Fibroblast of lung (primary cell): Measurements from ENCODE around the gene CAMTA1. TPM values are rescaled to one million over a fixed set of nuclear protein-coding genes. Genes with fewer than 3 reads are reported as not detected.

Experiments used
- DNase-seq, 2 donors: peaks; one replicate each; pipeline versions ENCODE4 v3.0.0 to v3.0.0-alpha.2; 2010; ENCODE audit warnings: low read depth in 2 of 2
- H2AFZ ChIP-seq: 2 replicates; pipeline ENCODE4 v1.5.1; 2012; ENCODE audit warnings: low read length, control low read depth, inconsistent platforms
- H3K27ac ChIP-seq: 2 replicates; pipeline ENCODE4 v1.5.1; 2011; ENCODE audit warnings: low read length, control low read depth; ENCODE audit not compliant: insufficient read depth
- H3K27me3 ChIP-seq: 2 replicates; pipeline ENCODE4 v1.5.1; 2011; ENCODE audit warnings: mild to moderate bottlenecking, low read length; ENCODE audit not compliant: control insufficient read depth, insufficient read depth
- H3K36me3 ChIP-seq: 2 replicates; pipeline ENCODE4 v1.5.1; 2011; ENCODE audit warnings: low read length; ENCODE audit not compliant: control insufficient read depth, insufficient read depth
- H3K4me1 ChIP-seq: 2 replicates; pipeline ENCODE4 v1.5.1; 2011; ENCODE audit warnings: low read length; ENCODE audit not compliant: control insufficient read depth, insufficient read depth; ENCODE audit errors: extremely low read depth
- H3K4me2 ChIP-seq: 2 replicates; pipeline ENCODE4 v1.5.1; 2011; ENCODE audit warnings: low read length, control low read depth; ENCODE audit not compliant: insufficient read depth; ENCODE audit errors: extremely low read depth
- H3K4me3 ChIP-seq, 4 experiments: fragments of 200-600 bp in 1 of 4; sonication (generic) in 1 of 4; replicated peaks in 1 of 4; 2 replicates each; pipeline ENCODE4 v1.5.1; 2011 to 2016; ENCODE audit warnings: low read length in 4 of 4, low read depth in 3 of 4, mild to moderate bottlenecking in 3 of 4, control low read depth in 2 of 4, inconsistent platforms in 1 of 4, mixed read lengths in 1 of 4; ENCODE audit not compliant: insufficient read depth in 1 of 4; ENCODE audit errors: control extremely low read depth in 1 of 4
- H3K79me2 ChIP-seq: 2 replicates; pipeline ENCODE4 v1.5.1; 2012; ENCODE audit warnings: mild to moderate bottlenecking, low read length, inconsistent platforms; ENCODE audit not compliant: control insufficient read depth, insufficient read depth
- H3K9ac ChIP-seq: 2 replicates; pipeline ENCODE4 v1.5.1; 2011; ENCODE audit warnings: mild to moderate bottlenecking, low read length, control low read depth; ENCODE audit not compliant: insufficient read depth
- H3K9me3 ChIP-seq: 2 replicates; pipeline ENCODE4 v1.5.1; 2012; ENCODE audit warnings: low read depth, low read length; ENCODE audit not compliant: control insufficient read depth, insufficient read depth
- H4K20me1 ChIP-seq: 2 replicates; pipeline ENCODE4 v1.5.1; 2011; ENCODE audit warnings: low read length; ENCODE audit not compliant: control insufficient read depth, insufficient read depth; ENCODE audit errors: extremely low read depth
- EZH2 ChIP-seq: IDR thresholded peaks from 2 replicates; pipeline ENCODE4 v1.5.1; 2012; ENCODE audit warnings: low read length, control low read depth, mild to moderate bottlenecking; ENCODE audit errors: missing control alignments
- polyA plus RNA-seq, 2 donors: library from polyadenylated mRNA; depleted of rRNA in 1 of 2; stranded (reverse) in 1 of 2; unstranded in 1 of 2; fragments of >200 nt; gene quantifications; 2 replicates each; pipeline ENCODE4 v1.2.1, GENCODE V29; 2011 to 2012; ENCODE audit warnings: missing spikeins in 1 of 2
- total RNA-seq: library from RNA; depleted of rRNA; stranded (reverse); fragments of >200 nt; gene quantifications from 2 replicates; pipeline ENCODE4 v1.2.1, GENCODE V29; 2014
- TF ChIP-seq, protein P1 (sequence below), 2 donors: IDR thresholded peaks in 1 of 2; conservative IDR thresholded peaks in 1 of 2; 1 replicate in 1 of 2; 2 replicates in 1 of 2; pipeline ENCODE4 v1.5.1; 2011 to 2012; ENCODE audit warnings: low read length in 2 of 2, control low read depth in 1 of 2, inconsistent platforms in 1 of 2, low read depth in 1 of 2, mild to moderate bottlenecking in 1 of 2

CAMTA1 gene
- total and polyA plus RNA-seq, 2 donors (not counting 1 experiment from before 2014, with no cell fraction given), result 47.6 to 86.0 TPM

DNA sequence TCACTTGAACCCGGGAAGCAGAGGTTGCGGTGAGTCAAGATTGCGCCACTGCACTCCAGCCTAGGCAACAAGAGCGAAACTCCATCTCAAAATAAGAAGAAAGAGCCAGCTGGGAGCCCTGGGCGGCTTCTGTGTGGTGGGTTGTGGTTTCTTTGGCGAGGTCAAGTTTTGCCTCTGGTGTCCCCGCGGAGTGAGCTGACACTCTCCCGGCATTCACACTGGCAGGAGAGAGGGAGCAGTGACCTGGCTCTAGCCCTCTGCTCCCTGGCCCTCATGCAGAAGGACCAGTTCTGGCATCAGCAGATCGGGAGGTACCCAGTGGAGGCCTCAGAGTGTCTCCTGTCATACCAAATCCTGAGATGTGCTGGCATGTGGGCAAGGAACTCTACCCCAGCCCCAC lies 904.8 kb downstream of the CAMTA1 start:
- no peak overlapping the region for H3K4me2 ChIP-seq
- no peak for DNase-seq
- H3K4me1 ChIP-seq, result no peaks in the 10 kb centered on the region
- H3K27me3 ChIP-seq, result no peaks in the 10 kb centered on the region
- H3K4me3 ChIP-seq, result no peak overlapping the region
- no peaks in the 10 kb centered on the region for H3K9me3 ChIP-seq
- H3K79me2 ChIP-seq, result no peaks in the 10 kb centered on the region
- no peaks in the 10 kb centered on the region for H3K36me3 ChIP-seq
- TF ChIP-seq, protein P1, sequence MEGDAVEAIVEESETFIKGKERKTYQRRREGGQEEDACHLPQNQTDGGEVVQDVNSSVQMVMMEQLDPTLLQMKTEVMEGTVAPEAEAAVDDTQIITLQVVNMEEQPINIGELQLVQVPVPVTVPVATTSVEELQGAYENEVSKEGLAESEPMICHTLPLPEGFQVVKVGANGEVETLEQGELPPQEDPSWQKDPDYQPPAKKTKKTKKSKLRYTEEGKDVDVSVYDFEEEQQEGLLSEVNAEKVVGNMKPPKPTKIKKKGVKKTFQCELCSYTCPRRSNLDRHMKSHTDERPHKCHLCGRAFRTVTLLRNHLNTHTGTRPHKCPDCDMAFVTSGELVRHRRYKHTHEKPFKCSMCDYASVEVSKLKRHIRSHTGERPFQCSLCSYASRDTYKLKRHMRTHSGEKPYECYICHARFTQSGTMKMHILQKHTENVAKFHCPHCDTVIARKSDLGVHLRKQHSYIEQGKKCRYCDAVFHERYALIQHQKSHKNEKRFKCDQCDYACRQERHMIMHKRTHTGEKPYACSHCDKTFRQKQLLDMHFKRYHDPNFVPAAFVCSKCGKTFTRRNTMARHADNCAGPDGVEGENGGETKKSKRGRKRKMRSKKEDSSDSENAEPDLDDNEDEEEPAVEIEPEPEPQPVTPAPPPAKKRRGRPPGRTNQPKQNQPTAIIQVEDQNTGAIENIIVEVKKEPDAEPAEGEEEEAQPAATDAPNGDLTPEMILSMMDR (conservative IDR thresholded peaks at IDR 0.05 in 1 of 2, IDR thresholded peaks at IDR 0.05 in 1 of 2; ENCODE audit: low read depth in 1 of 2, low read length in 2 of 2), result no peak
- no peak for TF ChIP-seq EZH2
- no peak overlapping the region for H2AFZ ChIP-seq
- H3K27ac ChIP-seq, result no peak overlapping the region
- no peak overlapping the region for H3K9ac ChIP-seq
- no peaks in the 10 kb centered on the region for H4K20me1 ChIP-seq

DNA sequence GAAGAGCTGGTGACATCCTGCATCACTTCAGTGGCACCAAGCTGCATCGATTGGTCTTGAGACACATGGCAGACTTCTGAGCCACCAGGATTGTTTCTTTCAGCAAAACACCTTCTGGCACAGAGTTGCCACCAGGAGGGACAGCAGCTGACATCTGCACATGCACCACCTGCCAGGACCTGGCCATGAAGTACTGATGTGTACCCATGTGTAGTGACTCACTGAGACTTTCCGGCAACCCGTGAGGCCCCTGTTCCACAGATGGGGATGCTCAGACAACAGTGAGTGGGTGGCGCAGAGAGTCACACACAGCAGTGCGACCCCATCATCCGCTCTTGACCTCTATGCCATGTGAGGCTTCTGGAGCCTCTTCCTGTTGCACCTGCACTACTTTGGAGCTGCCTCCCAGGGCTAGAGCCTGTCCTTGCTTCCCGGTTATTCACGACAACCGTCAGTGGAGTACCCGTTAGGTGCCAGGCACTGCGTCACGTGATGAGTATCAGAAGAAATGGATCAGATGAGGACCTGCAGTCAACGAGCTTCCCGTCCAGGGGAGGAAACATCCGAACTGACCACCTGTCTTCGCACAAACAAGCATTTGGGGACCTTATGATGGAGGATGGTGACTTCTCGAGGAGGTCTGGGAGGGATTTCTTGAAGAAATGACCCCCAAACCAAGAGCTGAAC lies 905.4 kb downstream of the CAMTA1 start:
- Histone ChIP-seq H3K36me3 (no peaks in the 10 kb centered on the region), H3K9ac (no peak overlapping the region), H3K4me2 (no peak overlapping the region), H3K79me2 (no peaks in the 10 kb centered on the region), H3K4me3 (no peak overlapping the region), H3K9me3 (no peaks in the 10 kb centered on the region), H3K27ac (no peak overlapping the region), H3K27me3 (no peaks in the 10 kb centered on the region), H2AFZ (no peak overlapping the region), H4K20me1 (no peaks in the 10 kb centered on the region), H3K4me1 (no peaks in the 10 kb centered on the region)
- TF ChIP-seq, protein P1 (conservative IDR thresholded peaks at IDR 0.05 in 1 of 2, IDR thresholded peaks at IDR 0.05 in 1 of 2; ENCODE audit: low read depth in 1 of 2, low read length in 2 of 2), result no peak
- no peak for TF ChIP-seq EZH2
- no peak for DNase-seq

DNA sequence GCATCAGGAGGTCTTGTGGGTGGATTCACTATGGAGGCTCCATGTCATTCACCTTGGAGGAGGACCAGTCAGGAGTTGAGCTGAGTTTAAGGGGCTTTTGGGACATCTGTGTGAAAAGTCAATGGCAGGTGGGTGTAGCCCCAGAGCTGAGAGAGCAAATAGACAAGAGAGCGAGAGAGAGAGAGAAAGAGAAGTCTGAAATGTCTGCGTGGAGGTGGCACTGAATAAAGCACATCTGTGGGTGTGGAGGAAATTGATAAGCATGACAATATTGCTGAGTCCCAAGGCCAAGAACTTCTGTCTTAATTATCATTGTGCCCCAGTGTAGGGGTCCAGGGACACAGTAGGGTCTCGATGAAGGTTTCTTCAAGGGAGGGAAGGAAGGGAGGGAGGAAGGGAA lies 906.3 kb downstream of the CAMTA1 start:
- Histone ChIP-seq H3K9ac (no peak overlapping the region), H4K20me1 (no peaks in the 10 kb centered on the region), H3K4me3 (no peak overlapping the region), H2AFZ (no peak overlapping the region), H3K27me3 (no peaks in the 10 kb centered on the region), H3K4me2 (no peak overlapping the region), H3K79me2 (no peaks in the 10 kb centered on the region), H3K36me3 (no peaks in the 10 kb centered on the region), H3K9me3 (no peaks in the 10 kb centered on the region), H3K4me1 (no peaks in the 10 kb centered on the region), H3K27ac (no peak overlapping the region)
- no peak for TF ChIP-seq EZH2
- TF ChIP-seq, protein P1 (conservative IDR thresholded peaks at IDR 0.05 in 1 of 2, IDR thresholded peaks at IDR 0.05 in 1 of 2; ENCODE audit: low read depth in 1 of 2, low read length in 2 of 2), result no peak
- no peak for DNase-seq
